SU-DHL-6 (cell line): ENCODE measurements around the gene NBPF14.
"Not testable (repeated sequence)": the region's sequence is repeated elsewhere in the genome, so short reads cannot be mapped to it uniquely, and the experiment has no call there.

ENCODE experiments used
- EZH2phosphoT487 ChIP-seq: fragments of 200-600 bp; sonication (generic), shearing (Covaris generic); conservative IDR thresholded peaks from 2 replicates; pipeline ENCODE4 v1.6.1; 2018; ENCODE audit warnings: mild to moderate bottlenecking, antibody characterized with exemption, low read length, moderate library complexity, mixed read lengths
- TF ChIP-seq, protein P1 (sequence below): fragments of 200-600 bp; sonication (generic); IDR thresholded peaks from one replicate; pipeline ENCODE4 v1.5.1; 2017; ENCODE audit warnings: antibody characterized with exemption, mild to moderate bottlenecking, low read length, moderate library complexity; ENCODE audit not compliant: insufficient read depth, poor library complexity, severe bottlenecking

DNA sequence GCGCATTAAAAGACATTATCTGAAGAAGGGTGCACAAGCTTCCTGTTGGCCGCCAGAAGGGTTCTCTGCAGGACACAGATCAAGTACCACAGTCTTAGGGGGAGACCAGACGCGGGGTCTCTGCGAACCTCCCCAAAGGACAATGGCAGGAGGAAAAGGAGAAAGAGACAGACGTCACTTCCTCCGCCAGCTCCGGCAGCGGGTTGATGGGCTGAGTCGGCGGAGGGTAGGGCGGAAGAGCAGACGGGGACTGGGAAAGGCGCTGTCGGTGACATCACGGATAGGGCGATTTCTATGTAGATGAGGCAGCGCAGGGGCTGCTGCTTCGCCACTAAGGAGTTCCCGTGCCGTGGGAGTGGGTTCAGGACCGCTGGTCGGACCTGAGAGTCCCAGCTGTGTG, 73.7 kb downstream of the NBPF14 start:
- TF ChIP-seq, protein P1, sequence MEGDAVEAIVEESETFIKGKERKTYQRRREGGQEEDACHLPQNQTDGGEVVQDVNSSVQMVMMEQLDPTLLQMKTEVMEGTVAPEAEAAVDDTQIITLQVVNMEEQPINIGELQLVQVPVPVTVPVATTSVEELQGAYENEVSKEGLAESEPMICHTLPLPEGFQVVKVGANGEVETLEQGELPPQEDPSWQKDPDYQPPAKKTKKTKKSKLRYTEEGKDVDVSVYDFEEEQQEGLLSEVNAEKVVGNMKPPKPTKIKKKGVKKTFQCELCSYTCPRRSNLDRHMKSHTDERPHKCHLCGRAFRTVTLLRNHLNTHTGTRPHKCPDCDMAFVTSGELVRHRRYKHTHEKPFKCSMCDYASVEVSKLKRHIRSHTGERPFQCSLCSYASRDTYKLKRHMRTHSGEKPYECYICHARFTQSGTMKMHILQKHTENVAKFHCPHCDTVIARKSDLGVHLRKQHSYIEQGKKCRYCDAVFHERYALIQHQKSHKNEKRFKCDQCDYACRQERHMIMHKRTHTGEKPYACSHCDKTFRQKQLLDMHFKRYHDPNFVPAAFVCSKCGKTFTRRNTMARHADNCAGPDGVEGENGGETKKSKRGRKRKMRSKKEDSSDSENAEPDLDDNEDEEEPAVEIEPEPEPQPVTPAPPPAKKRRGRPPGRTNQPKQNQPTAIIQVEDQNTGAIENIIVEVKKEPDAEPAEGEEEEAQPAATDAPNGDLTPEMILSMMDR: not testable (repeated sequence)
- TF ChIP-seq EZH2phosphoT487: not testable (repeated sequence)
